ENCODE results near the gene UBAC1.
"Not testable (repeated sequence)": the region's sequence is repeated elsewhere in the genome, so short reads cannot be mapped to it uniquely, and the experiment has no call there.

UBAC1 gene

GRCh38 chr9:135946392-135946994 lies 14.7 kb downstream of the UBAC1 start:
- Histone ChIP-seq H3K27me3 (replicated peaks; ENCODE audit: control insufficient read depth, insufficient read depth, low read length) (no peaks in the 10 kb centered on the region), H3K4me3 (replicated peaks; ENCODE audit: low read depth, low read length) (no peak overlapping the region), H3K36me3 (ENCODE audit: control insufficient read depth, insufficient read depth, low read length) (peaks cover 22% of the 10 kb centered on the region)
- DNase-seq (ENCODE audit: extremely low read depth, insufficient read length), result no peak
- no peak for TF ChIP-seq CTCF (IDR thresholded peaks at IDR 0.05; ENCODE audit: insufficient read depth, low read length, poor library complexity, severe bottlenecking)

DNA sequence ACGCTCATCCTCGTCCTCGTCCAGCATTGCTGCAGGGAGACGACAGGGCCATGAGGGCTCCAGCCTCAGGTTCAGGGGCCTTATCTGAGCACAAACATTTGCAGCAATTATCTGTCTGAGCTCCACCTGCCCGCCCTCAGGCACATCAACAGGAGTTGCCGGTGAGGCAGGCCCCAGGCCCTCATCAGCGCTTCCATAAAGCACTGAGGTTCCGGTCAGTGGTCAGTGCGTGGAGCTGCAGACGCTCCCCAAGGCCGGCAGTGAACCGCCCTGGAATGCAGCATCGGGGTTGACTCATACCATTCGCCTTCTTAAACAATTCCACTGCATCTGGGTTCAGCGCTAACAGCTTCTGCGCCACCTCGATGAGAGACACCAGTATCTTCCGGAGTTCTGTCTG lies 15.2 kb downstream of the UBAC1 start:
- Histone ChIP-seq H3K27me3 (replicated peaks; ENCODE audit: control insufficient read depth, insufficient read depth, low read length) (no peaks in the 10 kb centered on the region), H3K36me3 (ENCODE audit: control insufficient read depth, insufficient read depth, low read length) (peaks cover 22% of the 10 kb centered on the region), H3K4me3 (replicated peaks; ENCODE audit: low read depth, low read length) (no peak overlapping the region)
- no peak for DNase-seq (ENCODE audit: extremely low read depth, insufficient read length)
- TF ChIP-seq CTCF (IDR thresholded peaks at IDR 0.05; ENCODE audit: insufficient read depth, low read length, poor library complexity, severe bottlenecking), result no peak

DNA sequence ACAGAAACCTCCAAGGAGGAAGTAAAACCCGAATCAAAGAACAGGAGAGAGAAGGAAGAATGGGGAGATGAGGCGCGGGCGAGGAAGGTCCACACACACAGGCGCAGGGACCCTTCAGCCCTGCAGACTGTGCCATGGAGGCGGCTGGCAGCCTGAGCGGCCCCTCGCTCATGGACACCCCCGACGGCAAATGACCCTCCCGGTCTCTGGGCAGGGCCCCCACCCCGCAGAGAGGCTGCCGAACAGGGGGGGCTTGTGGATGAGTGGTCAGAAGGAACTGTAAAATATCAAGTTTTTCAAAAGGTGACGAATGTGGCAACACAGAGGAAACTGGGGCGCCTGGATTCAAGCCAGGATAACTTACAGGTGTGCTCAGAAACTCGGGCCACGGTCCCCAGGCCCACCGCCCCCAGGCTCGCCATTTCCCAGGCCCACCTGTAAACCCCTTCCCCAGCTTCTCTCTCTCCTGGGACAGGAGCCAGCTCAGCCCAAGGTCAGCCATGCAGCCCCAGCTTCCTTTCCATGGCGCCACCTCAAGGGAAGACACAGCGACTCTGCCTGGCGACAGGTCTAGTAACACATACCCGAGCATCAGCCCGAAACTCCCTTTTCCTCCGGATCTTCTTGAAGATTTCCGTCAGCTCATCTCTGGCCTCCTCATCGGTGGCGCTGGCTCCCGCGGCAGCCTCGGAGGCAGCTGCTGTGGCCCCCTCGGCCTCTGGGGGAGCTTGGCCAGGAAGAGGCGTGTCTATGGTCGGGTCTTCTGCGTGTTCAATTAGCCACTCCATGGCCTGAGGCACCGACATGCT lies 16.5 kb downstream of the UBAC1 start:
- no peak for TF ChIP-seq CTCF (IDR thresholded peaks at IDR 0.05; ENCODE audit: insufficient read depth, low read length, poor library complexity, severe bottlenecking)
- H3K4me3 ChIP-seq (replicated peaks; ENCODE audit: low read depth, low read length), result no peak overlapping the region
- peaks cover 25% of the 10 kb centered on the region for H3K36me3 ChIP-seq (ENCODE audit: control insufficient read depth, insufficient read depth, low read length)
- no peak for DNase-seq (ENCODE audit: extremely low read depth, insufficient read length)
- no peaks in the 10 kb centered on the region for H3K27me3 ChIP-seq (replicated peaks; ENCODE audit: control insufficient read depth, insufficient read depth, low read length)

- not testable (repeated sequence) for H3K4me3 ChIP-seq (replicated peaks; ENCODE audit: low read depth, low read length); DNase-seq (ENCODE audit: extremely low read depth, insufficient read length); H3K27me3 ChIP-seq (replicated peaks; ENCODE audit: control insufficient read depth, insufficient read depth, low read length)
- H3K36me3 ChIP-seq (ENCODE audit: control insufficient read depth, insufficient read depth, low read length), result peaks cover 27% of the 10 kb centered on the region
These were observed 17.6 kb downstream of the UBAC1 start for GRCh38 chr9:135943604-135944003.

- Histone ChIP-seq H3K4me3 (replicated peaks; ENCODE audit: low read depth, low read length) (no peak overlapping the region), H3K36me3 (ENCODE audit: control insufficient read depth, insufficient read depth, low read length) (peaks cover 32% of the 10 kb centered on the region), H3K27me3 (replicated peaks; ENCODE audit: control insufficient read depth, insufficient read depth, low read length) (no peaks in the 10 kb centered on the region)
- no peak for DNase-seq (ENCODE audit: extremely low read depth, insufficient read length)
- TF ChIP-seq CTCF (IDR thresholded peaks at IDR 0.05; ENCODE audit: insufficient read depth, low read length, poor library complexity, severe bottlenecking), result no peak
These were observed 19.7 kb downstream of the UBAC1 start for GRCh38 chr9:135941288-135941995.

Data from GM06990 (cell line).